WTC11 (cell line): ENCODE data around the gene CLEC18A. TPM values are rescaled to one million over a fixed set of nuclear protein-coding genes. Genes with fewer than 3 reads are reported as not detected.

Experiments used
- ATAC-seq: fragments of 200-7000 bp; cut with Tn5 transposase; 2 replicates; pipeline ENCODE4 v1.10.0; 2021; ENCODE audit warnings: mild to moderate bottlenecking, moderate library complexity
- CTCF ChIA-PET: fragments of 300-600 bp; sonication (Branson Sonifier 250); formaldehyde crosslinking; loops from one replicate; lab custom pipeline; 2021; ENCODE audit warnings: antibody characterized with exemption; lab: Charles Lee
- POLR2A ChIA-PET: fragments of 350-600 bp; sonication (Branson Sonifier 250); formaldehyde crosslinking; loops from one replicate; lab custom pipeline; 2021; ENCODE audit warnings: antibody characterized with exemption; lab: Charles Lee
- DNase-seq: peaks from one replicate; pipeline ENCODE4 v3.0.0; 2021; ENCODE audit warnings: low spot score
- H3K27ac Mint-ChIP-seq: 2 replicates; pipeline ENCODE4 v1.8.0; 2021; ENCODE audit warnings: mixed read lengths
- H3K27me3 Mint-ChIP-seq: 2 replicates; pipeline ENCODE4 v1.8.0; 2021; ENCODE audit warnings: low read depth, mild to moderate bottlenecking, moderate library complexity, mixed read lengths
- H3K36me3 Mint-ChIP-seq: 2 replicates; pipeline ENCODE4 v1.8.0; 2021; ENCODE audit warnings: mixed read lengths
- H3K4me1 Mint-ChIP-seq: 2 replicates; pipeline ENCODE4 v1.8.0; 2022; ENCODE audit warnings: mixed read lengths
- H3K4me3 Mint-ChIP-seq: 2 replicates; pipeline ENCODE4 v1.8.0; 2021; ENCODE audit warnings: mild to moderate bottlenecking, moderate library complexity, mixed read lengths
- H3K9me3 Mint-ChIP-seq: 2 replicates; pipeline ENCODE4 v1.8.0; 2021; ENCODE audit warnings: mixed read lengths
- AFF4 ChIP-seq: sonication (generic); formaldehyde crosslinking; IDR thresholded peaks from 2 replicates; pipeline ENCODE4 v1.8.1; 2023; ENCODE audit warnings: mild to moderate bottlenecking, missing genetic modification reagents, borderline replicate concordance
- ARID4B ChIP-seq: sonication (generic); formaldehyde crosslinking; IDR thresholded peaks from 2 replicates; pipeline ENCODE4 v1.8.0; 2023; ENCODE audit warnings: missing genetic modification reagents, mild to moderate bottlenecking, borderline replicate concordance
- ATF1 ChIP-seq: sonication (generic); formaldehyde crosslinking; IDR thresholded peaks from 2 replicates; pipeline ENCODE4 v1.8.1; 2023; ENCODE audit warnings: mild to moderate bottlenecking, moderate library complexity, missing genetic modification reagents
- CBFB ChIP-seq: sonication (generic); formaldehyde crosslinking; IDR thresholded peaks from 2 replicates; pipeline ENCODE4 v1.8.1; 2022; ENCODE audit warnings: mild to moderate bottlenecking, low read depth, missing genetic modification reagents
- CDX4 ChIP-seq: fragments of 250-450 bp; sonication (Bioruptor Pico); IDR thresholded peaks from 2 replicates; pipeline ENCODE4 v1.9.0; 2021; ENCODE audit warnings: moderate library complexity, mild to moderate bottlenecking, inconsistent platforms, borderline replicate concordance
- CREM ChIP-seq: sonication (generic); formaldehyde crosslinking; IDR thresholded peaks from 2 replicates; pipeline ENCODE4 v1.8.1; 2022; ENCODE audit warnings: mild to moderate bottlenecking, missing genetic modification reagents, moderate library complexity
- E2F1 ChIP-seq: sonication (generic); formaldehyde crosslinking; IDR thresholded peaks from 2 replicates; pipeline ENCODE4 v1.8.0; 2022; ENCODE audit warnings: mild to moderate bottlenecking, missing genetic modification reagents
- E2F5 ChIP-seq: sonication (generic); formaldehyde crosslinking; IDR thresholded peaks from 2 replicates; pipeline ENCODE4 v1.8.1; 2022; ENCODE audit warnings: mild to moderate bottlenecking, moderate library complexity, missing genetic modification reagents
- EMX1 ChIP-seq: fragments of 250-450 bp; sonication (Bioruptor Pico); IDR thresholded peaks from 2 replicates; pipeline ENCODE4 v1.8.0; 2021; ENCODE audit warnings: mild to moderate bottlenecking
- FOXJ3 ChIP-seq: sonication (generic); formaldehyde crosslinking; IDR thresholded peaks from 2 replicates; pipeline ENCODE4 v1.9.0; 2021; ENCODE audit warnings: missing genetic modification reagents, mild to moderate bottlenecking, borderline replicate concordance
- FOXP1 ChIP-seq: sonication (generic); formaldehyde crosslinking; IDR thresholded peaks from 2 replicates; pipeline ENCODE4 v1.8.0; 2022; ENCODE audit warnings: missing genetic modification reagents, mild to moderate bottlenecking, moderate library complexity, borderline replicate concordance
- GABPB1 ChIP-seq: sonication (generic); formaldehyde crosslinking; IDR thresholded peaks from 2 replicates; pipeline ENCODE4 v1.8.1; 2023; ENCODE audit warnings: mild to moderate bottlenecking, missing genetic modification reagents
- GTF2I ChIP-seq: fragments of 250-450 bp; sonication (Bioruptor Pico); conservative IDR thresholded peaks from 2 replicates; pipeline ENCODE4 v1.4.0; 2021; ENCODE audit warnings: mild to moderate bottlenecking
- JUN ChIP-seq: sonication (generic); formaldehyde crosslinking; IDR thresholded peaks from 2 replicates; pipeline ENCODE4 v1.8.0; 2023; ENCODE audit warnings: mild to moderate bottlenecking, missing genetic modification reagents
- MLX ChIP-seq: sonication (generic); formaldehyde crosslinking; IDR thresholded peaks from 2 replicates; pipeline ENCODE4 v1.8.1; 2023; ENCODE audit warnings: mild to moderate bottlenecking, missing genetic modification reagents, moderate library complexity
- NFATC4 ChIP-seq: fragments of 250-450 bp; sonication (Bioruptor Pico); IDR thresholded peaks from 2 replicates; pipeline ENCODE4 v1.9.0; 2021; ENCODE audit warnings: mild to moderate bottlenecking
- NR3C1 ChIP-seq: sonication (generic); formaldehyde crosslinking; conservative IDR thresholded peaks from 2 replicates; pipeline ENCODE4 v1.8.1; 2023; ENCODE audit warnings: low read depth, mild to moderate bottlenecking, missing genetic modification reagents
- PRRX2 ChIP-seq: fragments of 250-450 bp; sonication (Bioruptor Pico); IDR thresholded peaks from 2 replicates; pipeline ENCODE4 v1.8.0; 2021; ENCODE audit warnings: mild to moderate bottlenecking
- TCF7 ChIP-seq: sonication (generic); formaldehyde crosslinking; IDR thresholded peaks from 2 replicates; pipeline ENCODE4 v1.8.0; 2022; ENCODE audit warnings: mild to moderate bottlenecking, low read depth, missing genetic modification reagents, moderate library complexity
- TEAD1 ChIP-seq: sonication (generic); formaldehyde crosslinking; IDR thresholded peaks from 2 replicates; pipeline ENCODE4 v1.8.0; 2022; ENCODE audit warnings: mild to moderate bottlenecking, missing genetic modification reagents
- TEAD4 ChIP-seq: sonication (generic); formaldehyde crosslinking; IDR thresholded peaks from 2 replicates; pipeline ENCODE4 v1.8.0; 2022; ENCODE audit warnings: mild to moderate bottlenecking, missing genetic modification reagents
- ZNF263 ChIP-seq: sonication (generic); formaldehyde crosslinking; IDR thresholded peaks from 2 replicates; pipeline ENCODE4 v1.8.1; 2022; ENCODE audit warnings: low read depth, mild to moderate bottlenecking, moderate library complexity, missing genetic modification reagents
- ZNF512 ChIP-seq: sonication (generic); formaldehyde crosslinking; IDR thresholded peaks from 2 replicates; pipeline ENCODE4 v1.8.1; 2022; ENCODE audit warnings: missing genetic modification reagents, borderline replicate concordance
- total RNA-seq: library from RNA; stranded (reverse); gene quantifications from 3 replicates; pipeline ENCODE4 v1.2.3, GENCODE V29; 2021

CLEC18A gene
- total RNA-seq, 1 experiment from 2014 or later = 0.26 TPM

- no peak for TF ChIP-seq ARID4B (CRISPR knock-in tag)
- TF ChIP-seq MLX (CRISPR knock-in tag) = no peak
- TF ChIP-seq TEAD4 = no peak
- no peak for TF ChIP-seq E2F1 (CRISPR knock-in tag)
- no peak for TF ChIP-seq EMX1 (CRISPR knock-in tag)
- no peak for TF ChIP-seq FOXJ3
- no peak for TF ChIP-seq CBFB (CRISPR knock-in tag)
- no peak for TF ChIP-seq ZNF512
- TF ChIP-seq NR3C1 (CRISPR knock-in tag) = no peak
- TF ChIP-seq TCF7 = no peak
- TF ChIP-seq GTF2I = no peak
- TF ChIP-seq TEAD1 (CRISPR knock-in tag) = no peak
- TF ChIP-seq CDX4 = no peak
Observed at GRCh38 chr16:69932228-69932627, 18.9 kb upstream of the CLEC18A start (continued).

- CTCF ChIA-PET = no interaction called here
- Mint-ChIP-seq H3K36me3 (peaks cover 25% of the 10 kb centered on the region), H3K27me3 (no peaks in the 10 kb centered on the region), H3K4me3 (no peak overlapping the region), H3K9me3 (no peaks in the 10 kb centered on the region), H3K4me1 (peaks cover 10% of the 10 kb centered on the region; the same call in 1 of the 2 replicates), H3K27ac (no peak overlapping the region)
- DNase-seq = no peak
- no peak for ATAC-seq
- POLR2A ChIA-PET = no interaction called here
- TF ChIP-seq NFATC4 (CRISPR knock-in tag) = no peak
- TF ChIP-seq E2F5 (CRISPR knock-in tag) = no peak
- TF ChIP-seq TEAD1 (CRISPR knock-in tag) = no peak
- TF ChIP-seq GABPB1 (CRISPR knock-in tag) = no peak
- TF ChIP-seq FOXP1 (CRISPR knock-in tag) = no peak
- no peak for TF ChIP-seq ZNF263
- no peak for TF ChIP-seq FOXJ3
- TF ChIP-seq NR3C1 (CRISPR knock-in tag) = no peak
- TF ChIP-seq PRRX2 = no peak
- no peak for TF ChIP-seq CREM (CRISPR knock-in tag)
- no peak for TF ChIP-seq JUN (CRISPR knock-in tag)
- no peak for TF ChIP-seq ATF1 (CRISPR knock-in tag)
- no peak for TF ChIP-seq TEAD4
- TF ChIP-seq AFF4 = no peak
Observed at GRCh38 chr16:69932691-69933392, 18.3 kb upstream of the CLEC18A start.
